ENCODE data around the gene KICS2. TPM values are rescaled to one million over a fixed set of nuclear protein-coding genes. Genes with fewer than 3 reads are reported as not detected.
"Not testable (repeated sequence)": the region's sequence is repeated elsewhere in the genome, so short reads cannot be mapped to it uniquely, and the experiment has no call there.

The KICS2 gene
- total RNA-seq = 6.6 and 7.1 TPM in 2 replicates

GRCh38 chr12:64222009-64222765 is at the start of gene KICS2:
KICS2 (minus strand) TSS chr12:64222296; CDS start chr12:64222237, 59 bp downstream.
- peak; percentile 78 for DNase-seq (ENCODE audit: low read depth)

- DNase-seq (ENCODE audit: low read depth) = no peak
Observed at GRCh38 chr12:64270411-64270810, 48.3 kb upstream of the KICS2 start.

GRCh38 chr12:64269161-64269560 is 47.1 kb upstream of the KICS2 start:
- no peak for DNase-seq (ENCODE audit: low read depth)

GRCh38 chr12:64268409-64268808 is 46.3 kb upstream of the KICS2 start:
- DNase-seq (ENCODE audit: low read depth) = no peak

- DNase-seq (ENCODE audit: low read depth) = no peak
Observed at GRCh38 chr12:64265839-64266238, 43.7 kb upstream of the KICS2 start.

- no peak for DNase-seq (ENCODE audit: low read depth)
Observed at GRCh38 chr12:64261813-64262212, 39.7 kb upstream of the KICS2 start.

- no peak for DNase-seq (ENCODE audit: low read depth)
Observed at GRCh38 chr12:64258576-64258975, 36.5 kb upstream of the KICS2 start.

GRCh38 chr12:64256166-64256800 is 34.2 kb upstream of the KICS2 start:
- peak; percentile 44 for DNase-seq (ENCODE audit: low read depth)

GRCh38 chr12:64255249-64255648 is 33.2 kb upstream of the KICS2 start:
- no peak for DNase-seq (ENCODE audit: low read depth)

GRCh38 chr12:64253356-64253755 is 31.3 kb upstream of the KICS2 start:
- no peak for DNase-seq (ENCODE audit: low read depth)

GRCh38 chr12:64252681-64253080 is 30.6 kb upstream of the KICS2 start:
- DNase-seq (ENCODE audit: low read depth) = no peak

GRCh38 chr12:64243809-64244208 is 21.7 kb upstream of the KICS2 start:
- DNase-seq (ENCODE audit: low read depth) = no peak

- no peak for DNase-seq (ENCODE audit: low read depth)
Observed at GRCh38 chr12:64240781-64241180, 18.7 kb upstream of the KICS2 start.

GRCh38 chr12:64237382-64237781 is 15.3 kb upstream of the KICS2 start:
- no peak for DNase-seq (ENCODE audit: low read depth)

- peak; percentile 53 for DNase-seq (ENCODE audit: low read depth)
Observed at GRCh38 chr12:64236549-64236948, 14.5 kb upstream of the KICS2 start.

GRCh38 chr12:64232196-64232595 is 10.1 kb upstream of the KICS2 start:
- no peak for DNase-seq (ENCODE audit: low read depth)

GRCh38 chr12:64229796-64230195 is 7.7 kb upstream of the KICS2 start:
- DNase-seq (ENCODE audit: low read depth) = no peak

- DNase-seq (ENCODE audit: low read depth) = no peak
Observed at GRCh38 chr12:64229240-64229639, 7.1 kb upstream of the KICS2 start.

- DNase-seq (ENCODE audit: low read depth) = no peak
Observed at GRCh38 chr12:64225626-64226025, 3.5 kb upstream of the KICS2 start.

- DNase-seq (ENCODE audit: low read depth) = peak; percentile 71
Observed at GRCh38 chr12:64221651-64222008, 466 bp downstream of the KICS2 start.

- no peak for DNase-seq (ENCODE audit: low read depth)
Observed at GRCh38 chr12:64220046-64220445, 2.0 kb downstream of the KICS2 start.

- no peak for DNase-seq (ENCODE audit: low read depth)
Observed at GRCh38 chr12:64219145-64219544, 3.0 kb downstream of the KICS2 start.

GRCh38 chr12:64218597-64218996 is 3.5 kb downstream of the KICS2 start:
- DNase-seq (ENCODE audit: low read depth) = no peak

- DNase-seq (ENCODE audit: low read depth) = not testable (repeated sequence)
Observed at GRCh38 chr12:64217643-64218042, 4.5 kb downstream of the KICS2 start.

Data from renal cortical epithelial cell (primary cell).